ENCODE data around the gene CD82.
"Not testable (repeated sequence)": the region's sequence is repeated elsewhere in the genome, so short reads cannot be mapped to it uniquely, and the experiment has no call there.

The CD82 gene

GRCh38 chr11:44648109-44648508 lies 82.6 kb downstream of the CD82 start:
- TF ChIP-seq POU2F2 (IDR thresholded peaks at IDR 0.05; ENCODE audit: low read depth, low read length) (no peak), POLR2AphosphoS5 (IDR thresholded peaks at IDR 0.05; ENCODE audit: low read depth, low read length) (no peak), PAX5 (IDR thresholded peaks at IDR 0.05; ENCODE audit: insufficient read depth, low read length, severe bottlenecking) (no peak), SPI1 (IDR thresholded peaks at IDR 0.05; ENCODE audit: low read depth, low read length) (no peak), TAF1 (IDR thresholded peaks at IDR 0.05; ENCODE audit: low read depth, low read length) (no peak), POLR2A (IDR thresholded peaks at IDR 0.05; ENCODE audit: low read depth, low read length) (no peak)
- FAIRE-seq (no peak), DNase-seq (ENCODE audit: insufficient read length, low spot score) (no peak)

DNA sequence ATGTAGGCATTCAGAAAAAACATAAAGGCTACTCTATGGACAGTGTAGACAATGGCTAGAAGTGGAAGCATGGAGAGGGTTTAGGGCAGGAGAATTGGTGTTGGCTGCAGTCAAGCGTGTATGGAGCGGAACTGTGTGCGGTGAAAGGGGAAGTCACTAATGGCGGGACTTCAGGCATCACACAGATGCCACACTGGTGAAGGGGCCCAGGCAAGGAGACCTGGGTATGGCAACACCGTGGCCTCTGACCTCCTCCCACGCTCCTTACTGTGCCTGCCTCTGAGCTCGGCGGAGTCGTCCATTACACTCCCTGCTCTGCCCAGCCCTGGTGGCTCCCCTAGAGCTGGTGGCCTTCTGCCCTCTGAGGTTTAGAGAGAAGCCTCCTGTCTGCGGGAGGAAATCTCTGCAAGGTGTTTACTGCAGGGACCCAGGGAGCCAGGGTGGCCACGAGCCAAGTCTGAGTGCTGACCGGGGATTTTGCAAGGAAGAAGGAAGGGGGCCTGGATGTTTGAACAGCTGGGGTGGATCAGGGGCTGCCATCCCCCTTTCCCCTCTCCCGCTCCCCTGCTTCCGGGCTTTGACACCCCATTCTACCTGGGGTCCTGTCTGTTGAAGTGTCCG lies 86.2 kb downstream of the CD82 start:
- TF ChIP-seq SPI1 (IDR thresholded peaks at IDR 0.05; ENCODE audit: low read depth, low read length) (0 out of 2 replicates have a peak, but pooled peaks have one; percentile 15), POLR2AphosphoS5 (IDR thresholded peaks at IDR 0.05; ENCODE audit: low read depth, low read length) (no peak), POLR2A (IDR thresholded peaks at IDR 0.05; ENCODE audit: low read depth, low read length) (no peak), PAX5 (IDR thresholded peaks at IDR 0.05; ENCODE audit: insufficient read depth, low read length, severe bottlenecking) (no peak), POU2F2 (IDR thresholded peaks at IDR 0.05; ENCODE audit: low read depth, low read length) (no peak), TAF1 (IDR thresholded peaks at IDR 0.05; ENCODE audit: low read depth, low read length) (no peak)
- DNase-seq (ENCODE audit: insufficient read length, low spot score) (no peak), FAIRE-seq (no peak)

- no peak for DNase-seq (ENCODE audit: insufficient read length, low spot score)
- FAIRE-seq: no peak
- no peak for TF ChIP-seq POLR2AphosphoS5 (IDR thresholded peaks at IDR 0.05; ENCODE audit: low read depth, low read length)
- no peak for TF ChIP-seq SPI1 (IDR thresholded peaks at IDR 0.05; ENCODE audit: low read depth, low read length)
- TF ChIP-seq POU2F2 (IDR thresholded peaks at IDR 0.05; ENCODE audit: low read depth, low read length): no peak
- no peak for TF ChIP-seq TAF1 (IDR thresholded peaks at IDR 0.05; ENCODE audit: low read depth, low read length)
- TF ChIP-seq POLR2A (IDR thresholded peaks at IDR 0.05; ENCODE audit: low read depth, low read length): no peak
- TF ChIP-seq PAX5 (IDR thresholded peaks at IDR 0.05; ENCODE audit: insufficient read depth, low read length, severe bottlenecking): no peak
These were observed 87.6 kb downstream of the CD82 start for GRCh38 chr11:44652901-44653644.

- DNase-seq (ENCODE audit: insufficient read length, low spot score): no peak
- no peak for TF ChIP-seq POLR2A (IDR thresholded peaks at IDR 0.05; ENCODE audit: low read depth, low read length)
- TF ChIP-seq PAX5 (IDR thresholded peaks at IDR 0.05; ENCODE audit: insufficient read depth, low read length, severe bottlenecking): no peak
- TF ChIP-seq TAF1 (IDR thresholded peaks at IDR 0.05; ENCODE audit: low read depth, low read length): no peak
- TF ChIP-seq SPI1 (IDR thresholded peaks at IDR 0.05; ENCODE audit: low read depth, low read length): no peak
- no peak for TF ChIP-seq POU2F2 (IDR thresholded peaks at IDR 0.05; ENCODE audit: low read depth, low read length)
- no peak for TF ChIP-seq POLR2AphosphoS5 (IDR thresholded peaks at IDR 0.05; ENCODE audit: low read depth, low read length)
- no peak for FAIRE-seq
These were observed 88.6 kb downstream of the CD82 start for GRCh38 chr11:44654057-44654456.

DNA sequence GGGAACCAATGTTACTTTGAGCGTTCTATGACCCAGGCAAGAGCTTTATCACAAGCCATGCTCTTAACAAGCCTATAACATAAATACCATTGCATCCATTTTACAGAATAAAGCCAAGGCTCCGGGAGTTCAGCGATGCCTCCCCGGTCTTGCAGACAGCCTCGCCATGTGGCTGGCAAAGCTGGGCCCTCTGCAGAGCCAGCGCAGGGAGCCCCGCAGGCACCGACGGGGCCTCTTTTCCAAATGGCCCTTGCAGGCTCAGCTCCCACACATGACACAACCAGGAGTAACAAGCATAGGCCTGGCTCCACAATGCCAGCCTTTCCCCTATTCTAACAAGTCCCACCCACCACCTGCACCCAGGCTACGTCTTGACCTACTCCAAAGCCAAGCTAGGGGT lies 89.1 kb downstream of the CD82 start:
- TF ChIP-seq POU2F2 (IDR thresholded peaks at IDR 0.05; ENCODE audit: low read depth, low read length) (no peak), POLR2AphosphoS5 (IDR thresholded peaks at IDR 0.05; ENCODE audit: low read depth, low read length) (no peak), TAF1 (IDR thresholded peaks at IDR 0.05; ENCODE audit: low read depth, low read length) (no peak), PAX5 (IDR thresholded peaks at IDR 0.05; ENCODE audit: insufficient read depth, low read length, severe bottlenecking) (no peak), SPI1 (IDR thresholded peaks at IDR 0.05; ENCODE audit: low read depth, low read length) (no peak), POLR2A (IDR thresholded peaks at IDR 0.05; ENCODE audit: low read depth, low read length) (no peak)
- DNase-seq (ENCODE audit: insufficient read length, low spot score) (no peak), FAIRE-seq (no peak)

- FAIRE-seq: no peak
These were observed 92.5 kb downstream of the CD82 start for GRCh38 chr11:44657836-44658505.

DNA sequence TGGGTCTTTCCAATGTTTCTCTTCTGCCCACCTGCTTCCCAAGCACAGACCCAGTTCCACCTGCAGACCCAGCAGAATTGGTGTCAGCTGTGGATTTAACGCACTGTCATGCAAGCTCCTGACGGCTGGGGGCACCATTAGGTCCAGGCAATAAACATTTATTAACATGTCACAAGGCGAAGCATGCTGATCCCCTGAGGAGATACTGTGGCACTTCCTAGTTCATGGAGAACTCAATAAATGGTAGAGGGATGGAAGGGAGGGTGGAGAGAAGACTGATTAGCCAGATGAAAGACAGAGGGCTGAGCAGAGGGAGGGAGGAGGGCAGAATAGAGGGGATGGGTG lies 93.0 kb downstream of the CD82 start:
- DNase-seq (ENCODE audit: insufficient read length, low spot score) (no peak), FAIRE-seq (no peak)
- no peak for TF ChIP-seq POLR2A (IDR thresholded peaks at IDR 0.05; ENCODE audit: low read depth, low read length)
- no peak for TF ChIP-seq POLR2AphosphoS5 (IDR thresholded peaks at IDR 0.05; ENCODE audit: low read depth, low read length)
- TF ChIP-seq TAF1 (IDR thresholded peaks at IDR 0.05; ENCODE audit: low read depth, low read length): no peak
- TF ChIP-seq POU2F2 (IDR thresholded peaks at IDR 0.05; ENCODE audit: low read depth, low read length): no peak
- TF ChIP-seq SPI1 (IDR thresholded peaks at IDR 0.05; ENCODE audit: low read depth, low read length): no peak
- no peak for TF ChIP-seq PAX5 (IDR thresholded peaks at IDR 0.05; ENCODE audit: insufficient read depth, low read length, severe bottlenecking)

More at GRCh38 chr11:44657836-44658505, 92.5 kb downstream of the CD82 start:
- TF ChIP-seq PAX5 (IDR thresholded peaks at IDR 0.05; ENCODE audit: insufficient read depth, low read length, severe bottlenecking) (no peak), SPI1 (IDR thresholded peaks at IDR 0.05; ENCODE audit: low read depth, low read length) (no peak), POLR2A (IDR thresholded peaks at IDR 0.05; ENCODE audit: low read depth, low read length) (no peak), POLR2AphosphoS5 (IDR thresholded peaks at IDR 0.05; ENCODE audit: low read depth, low read length) (no peak), TAF1 (IDR thresholded peaks at IDR 0.05; ENCODE audit: low read depth, low read length) (no peak), POU2F2 (IDR thresholded peaks at IDR 0.05; ENCODE audit: low read depth, low read length) (no peak)
- DNase-seq (ENCODE audit: insufficient read length, low spot score): no peak

DNA sequence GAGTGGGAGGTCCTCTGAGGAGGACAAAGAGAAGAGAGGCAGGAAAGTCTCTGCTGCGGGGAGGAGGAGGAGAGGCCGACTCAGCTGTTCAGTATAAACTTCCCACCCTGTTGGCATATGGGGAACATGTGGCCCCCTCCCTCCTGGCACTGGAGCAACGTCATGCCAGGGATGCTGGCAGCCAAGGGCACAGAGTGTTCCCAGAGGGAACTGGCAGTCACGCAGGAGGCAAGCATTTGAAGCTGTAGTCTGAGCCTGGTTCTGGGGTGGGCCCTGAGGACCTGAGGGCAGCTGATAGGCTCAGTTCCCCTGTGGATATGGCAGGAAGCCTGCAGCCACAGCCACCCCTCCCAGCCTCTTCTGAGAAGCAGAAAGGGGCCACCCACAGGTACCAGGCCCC lies 94.2 kb downstream of the CD82 start:
- DNase-seq (ENCODE audit: insufficient read length, low spot score) (no peak), FAIRE-seq (no peak)
- TF ChIP-seq POLR2AphosphoS5 (IDR thresholded peaks at IDR 0.05; ENCODE audit: low read depth, low read length) (no peak), POU2F2 (IDR thresholded peaks at IDR 0.05; ENCODE audit: low read depth, low read length) (no peak), POLR2A (IDR thresholded peaks at IDR 0.05; ENCODE audit: low read depth, low read length) (no peak), SPI1 (IDR thresholded peaks at IDR 0.05; ENCODE audit: low read depth, low read length) (no peak), TAF1 (IDR thresholded peaks at IDR 0.05; ENCODE audit: low read depth, low read length) (no peak), PAX5 (IDR thresholded peaks at IDR 0.05; ENCODE audit: insufficient read depth, low read length, severe bottlenecking) (no peak)

GRCh38 chr11:44660535-44660934 lies 95.1 kb downstream of the CD82 start:
- not testable (repeated sequence) for FAIRE-seq

More at GRCh38 chr11:44660535-44660934, 95.1 kb downstream of the CD82 start:
- not testable (repeated sequence) for DNase-seq (ENCODE audit: insufficient read length, low spot score)
